HepG2 (cell line): ENCODE measurements around the gene CCDC83. TPM values are rescaled to one million over a fixed set of nuclear protein-coding genes. Genes with fewer than 3 reads are reported as not detected.

Experiments used
- AHR ChIP-seq: IDR thresholded peaks from 2 replicates; pipeline ENCODE4 v1.6.1; 2018; ENCODE audit warnings: missing genetic modification reagents, missing compliant biosample characterization
- ELF1 ChIP-seq: sonication (generic); formaldehyde crosslinking; IDR thresholded peaks from 2 replicates; pipeline ENCODE4 v1.4.0; 2020; ENCODE audit warnings: missing genetic modification reagents
- HMGXB4 ChIP-seq, 2 experiments: sonication (generic) in 1 of 2; formaldehyde crosslinking in 1 of 2; IDR thresholded peaks; 2 replicates each; pipeline versions ENCODE4 v1.4.0 to v1.6.1; 2018 to 2020; ENCODE audit warnings: missing genetic modification reagents in 2 of 2, borderline replicate concordance in 1 of 2, low read depth in 1 of 2, mild to moderate bottlenecking in 1 of 2, missing biosample characterization in 1 of 2
- HNRNPH1 ChIP-seq: fragments of 200-400 bp; formaldehyde crosslinking; optimal IDR thresholded peaks from 2 replicates; pipeline ENCODE3; 2017; ENCODE audit warnings: mild to moderate bottlenecking, low read depth, low read length
- JDP2 ChIP-seq: sonication (generic); formaldehyde crosslinking; IDR thresholded peaks from 2 replicates; pipeline ENCODE4 v1.8.1; 2022; ENCODE audit warnings: missing genetic modification reagents, borderline replicate concordance
- MAFF ChIP-seq: IDR thresholded peaks from 2 replicates; pipeline ENCODE4 v1.6.1; 2011; ENCODE audit warnings: low read depth, low read length, improper control_type of control experiment
- MIER2 ChIP-seq: IDR thresholded peaks from 2 replicates; pipeline ENCODE4 v1.6.1; 2016; ENCODE audit warnings: missing biosample characterization, missing genetic modification reagents
- NCOA1 ChIP-seq: sonication (generic); formaldehyde crosslinking; IDR thresholded peaks from 2 replicates; pipeline ENCODE4 v1.9.0; 2021; ENCODE audit warnings: missing genetic modification reagents
- NFYB ChIP-seq: sonication (generic); formaldehyde crosslinking; IDR thresholded peaks from 2 replicates; pipeline ENCODE4 v1.4.0; 2020; ENCODE audit warnings: missing genetic modification reagents
- PATZ1 ChIP-seq: sonication (generic); formaldehyde crosslinking; IDR thresholded peaks from 2 replicates; pipeline ENCODE4 v1.4.0; 2020; ENCODE audit warnings: missing genetic modification reagents
- PAXIP1 ChIP-seq: sonication (generic); formaldehyde crosslinking; conservative IDR thresholded peaks from 2 replicates; pipeline ENCODE4 v1.4.0; 2020; ENCODE audit warnings: mild to moderate bottlenecking, missing genetic modification reagents, moderate library complexity
- PHB2 ChIP-seq: fragments of 450-650 bp; IDR thresholded peaks from 2 replicates; pipeline ENCODE4 v1.6.1; 2018; ENCODE audit not compliant: partially characterized antibody
- RBAK ChIP-seq: sonication (generic); formaldehyde crosslinking; IDR thresholded peaks from 2 replicates; pipeline ENCODE4 v1.5.1; 2020; ENCODE audit warnings: mild to moderate bottlenecking, missing genetic modification reagents
- REXO4 ChIP-seq: sonication (generic); formaldehyde crosslinking; IDR thresholded peaks from 2 replicates; pipeline ENCODE4 v1.8.0; 2022; ENCODE audit warnings: missing genetic modification reagents, mild to moderate bottlenecking, borderline replicate concordance
- RORA ChIP-seq: sonication (generic); formaldehyde crosslinking; IDR thresholded peaks from 2 replicates; pipeline ENCODE4 v1.5.0; 2020; ENCODE audit warnings: mild to moderate bottlenecking, missing genetic modification reagents, moderate library complexity
- TBP ChIP-seq: sonication (generic); formaldehyde crosslinking; IDR thresholded peaks from 2 replicates; pipeline ENCODE4 v1.5.0; 2020; ENCODE audit warnings: missing genetic modification reagents
- TEAD3 ChIP-seq: optimal IDR thresholded peaks from 2 replicates; pipeline ENCODE3; 2016; ENCODE audit warnings: borderline replicate concordance
- ZEB1 ChIP-seq: IDR thresholded peaks from 2 replicates; pipeline ENCODE4 v1.6.1; 2012; ENCODE audit warnings: mild to moderate bottlenecking, low read depth, inconsistent platforms; ENCODE audit not compliant: insufficient replicate concordance
- ZFP90 ChIP-seq: sonication (generic); formaldehyde crosslinking; IDR thresholded peaks from 2 replicates; pipeline ENCODE4 v1.8.0; 2022; ENCODE audit warnings: missing genetic modification reagents, mild to moderate bottlenecking, inconsistent platforms, borderline replicate concordance
- ZNF20 ChIP-seq: sonication (generic); formaldehyde crosslinking; IDR thresholded peaks from 2 replicates; pipeline ENCODE4 v1.4.0; 2020; ENCODE audit warnings: mild to moderate bottlenecking, moderate library complexity, missing genetic modification reagents
- ZNF576 ChIP-seq: sonication (generic); formaldehyde crosslinking; IDR thresholded peaks from 2 replicates; pipeline ENCODE4 v1.4.0; 2020; ENCODE audit warnings: mild to moderate bottlenecking, missing genetic modification reagents
- ZSCAN21 ChIP-seq: sonication (generic); formaldehyde crosslinking; IDR thresholded peaks from 2 replicates; pipeline ENCODE4 v1.8.0; 2022; ENCODE audit warnings: mild to moderate bottlenecking, missing genetic modification reagents, moderate library complexity, borderline replicate concordance
- ZSCAN31 ChIP-seq: sonication (generic); formaldehyde crosslinking; IDR thresholded peaks from 2 replicates; pipeline ENCODE4 v1.5.0; 2020; ENCODE audit warnings: low read depth, mild to moderate bottlenecking, missing genetic modification reagents
- polyA plus RNA-seq, 8 experiments: library from polyadenylated mRNA; depleted of rRNA in 3 of 8; stranded (reverse) in 7 of 8; unstranded in 1 of 8; fragments of >200 nt; fragmentation: Illumina TruSeq in 4 of 8; extraction: Trizol in 4 of 8; gene quantifications; 2 replicates each; pipeline versions ENCODE4 v1.2.1 to v1.2.3, GENCODE V29; 2011 to 2016; ENCODE audit warnings: low read depth in 4 of 8, missing spikeins in 1 of 8, mixed read lengths in 1 of 8; ENCODE audit not compliant: insufficient read depth in 1 of 8
- total RNA-seq, 5 experiments: library from RNA; depleted of rRNA; stranded (reverse); fragments of >200 nt; fragmentation: Illumina TruSeq; extraction: Trizol; gene quantifications; 2 replicates each; pipeline ENCODE4 v1.2.3, GENCODE V29; 2016; ENCODE audit warnings: low read depth in 1 of 5

CCDC83 gene
- total and polyA plus RNA-seq, 2 of the 13 experiments (the other 11 are each of a cell fraction or from before 2014, with no cell fraction given), result not detected

- TF ChIP-seq ELF1 (CRISPR knock-in tag) (no peak), AHR (CRISPR knock-in tag) (no peak), ZSCAN21 (CRISPR knock-in tag) (no peak), REXO4 (CRISPR knock-in tag) (no peak), HNRNPH1 (no peak), ZEB1 (peak; percentile 94), MAFF (no peak), ZSCAN31 (CRISPR knock-in tag) (no peak), RORA (CRISPR knock-in tag) (no peak), PATZ1 (peak; percentile 53; the same call in 1 of the 2 replicates), TEAD3 (CRISPR knock-in tag) (peak; percentile 42), PAXIP1 (peak; percentile 88), RBAK (CRISPR knock-in tag) (no peak), NCOA1 (CRISPR knock-in tag) (no peak), NFYB (CRISPR knock-in tag) (no peak), TBP (CRISPR knock-in tag) (no peak), MIER2 (CRISPR knock-in tag) (no peak), HMGXB4 (CRISPR knock-in tag; IDR thresholded peaks at IDR 0.05; ENCODE audit: borderline replicate concordance in 1 of 2, low read depth in 1 of 2) (no peak), ZNF576 (no peak), JDP2 (CRISPR knock-in tag) (no peak), ZFP90 (CRISPR knock-in tag) (no peak), PHB2 (no peak), ZNF20 (CRISPR knock-in tag) (no peak)
These were observed 68.3 kb downstream of the CCDC83 start (continued) for GRCh38 chr11:85923455-85923854.
